GM18498 (cell line): ENCODE measurements around the gene LDLRAD3.

ENCODE experiments used
- ATAC-seq: cut with Tn5 transposase; IDR thresholded peaks from one replicate; pipeline ENCODE4 v1.9.1; 2021; ENCODE audit warnings: mild to moderate bottlenecking, moderate library complexity; ENCODE audit not compliant: unreplicated experiment

LDLRAD3 gene

DNA sequence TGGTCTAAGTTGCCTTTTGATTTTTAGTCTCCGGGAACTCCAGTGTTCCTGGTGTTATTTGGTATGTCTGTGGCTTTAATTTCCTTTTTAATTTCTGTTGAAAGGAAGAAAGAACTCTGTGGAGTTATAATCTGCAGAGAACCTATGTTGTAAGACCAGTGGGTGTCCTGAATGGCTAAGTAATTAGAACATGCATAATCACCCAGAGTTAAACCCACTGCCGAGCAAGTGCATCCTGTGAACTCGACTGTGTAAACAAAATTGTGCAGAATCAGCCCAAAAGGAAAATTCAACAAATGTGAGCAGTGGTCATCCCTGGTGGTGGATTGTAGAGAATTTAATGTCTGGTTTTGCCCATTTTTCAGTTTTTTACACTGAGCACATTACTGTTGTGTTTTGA is 182.8 kb downstream of the LDLRAD3 start:
- ATAC-seq = no peak

DNA sequence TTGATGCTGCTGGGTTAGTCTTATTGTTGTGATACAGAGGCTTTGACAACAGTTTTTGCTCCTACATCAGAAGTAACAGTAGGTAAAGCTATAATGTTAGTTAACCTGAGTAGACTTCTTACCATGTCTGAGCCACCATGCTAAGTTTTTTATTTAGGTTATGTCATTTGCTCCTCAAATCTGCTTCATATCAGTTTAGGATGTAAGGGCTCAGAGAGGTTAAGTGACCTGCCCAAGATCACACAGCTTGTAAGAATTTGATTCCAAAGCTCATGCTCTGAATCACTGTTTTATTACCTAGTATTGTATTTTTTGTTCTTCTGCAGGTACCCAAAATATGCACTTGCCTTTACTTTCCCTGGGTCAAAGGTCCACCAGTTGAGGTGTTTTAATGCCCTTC is 183.7 kb downstream of the LDLRAD3 start:
- ATAC-seq = no peak

DNA sequence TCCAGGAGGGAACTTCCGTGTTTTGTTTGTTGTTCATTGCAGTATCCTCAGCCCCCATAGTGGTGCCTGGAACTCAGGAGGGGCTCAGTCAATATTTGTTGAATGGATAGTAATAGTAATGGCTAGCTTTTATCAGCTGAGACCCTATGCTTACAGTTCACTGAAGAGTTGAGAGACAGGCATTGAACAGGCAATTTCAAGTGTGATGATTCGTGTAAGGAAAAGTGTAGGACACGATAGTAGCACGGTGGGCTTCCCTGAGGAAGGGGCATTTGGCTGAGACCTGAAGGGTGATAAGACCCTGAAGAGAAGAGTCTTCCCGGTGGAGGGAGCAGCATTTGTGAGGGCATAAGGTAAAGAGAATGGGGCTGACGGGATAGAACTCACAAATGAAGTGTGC is 186.1 kb downstream of the LDLRAD3 start:
- no peak for ATAC-seq

DNA sequence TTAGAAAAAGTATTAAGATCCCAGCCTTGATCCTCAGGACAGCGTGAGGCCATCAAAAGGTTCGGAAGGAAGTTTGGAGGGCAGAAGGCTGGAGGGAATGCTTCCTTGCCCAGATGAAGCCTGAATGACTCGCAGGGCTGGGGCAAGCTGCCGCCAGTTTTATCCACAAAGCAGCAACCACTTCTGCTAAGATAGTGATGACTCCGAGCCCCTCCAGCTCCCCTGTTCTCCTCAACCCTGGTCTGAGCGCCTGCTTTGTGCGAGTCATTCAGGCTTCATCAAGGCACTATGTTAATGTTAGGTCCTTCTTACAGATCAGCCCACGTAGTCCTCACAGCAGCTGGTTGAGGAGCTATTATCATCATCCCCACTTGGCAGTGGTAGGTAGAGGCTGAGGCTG is 186.5 kb downstream of the LDLRAD3 start:
- ATAC-seq = no peak

DNA sequence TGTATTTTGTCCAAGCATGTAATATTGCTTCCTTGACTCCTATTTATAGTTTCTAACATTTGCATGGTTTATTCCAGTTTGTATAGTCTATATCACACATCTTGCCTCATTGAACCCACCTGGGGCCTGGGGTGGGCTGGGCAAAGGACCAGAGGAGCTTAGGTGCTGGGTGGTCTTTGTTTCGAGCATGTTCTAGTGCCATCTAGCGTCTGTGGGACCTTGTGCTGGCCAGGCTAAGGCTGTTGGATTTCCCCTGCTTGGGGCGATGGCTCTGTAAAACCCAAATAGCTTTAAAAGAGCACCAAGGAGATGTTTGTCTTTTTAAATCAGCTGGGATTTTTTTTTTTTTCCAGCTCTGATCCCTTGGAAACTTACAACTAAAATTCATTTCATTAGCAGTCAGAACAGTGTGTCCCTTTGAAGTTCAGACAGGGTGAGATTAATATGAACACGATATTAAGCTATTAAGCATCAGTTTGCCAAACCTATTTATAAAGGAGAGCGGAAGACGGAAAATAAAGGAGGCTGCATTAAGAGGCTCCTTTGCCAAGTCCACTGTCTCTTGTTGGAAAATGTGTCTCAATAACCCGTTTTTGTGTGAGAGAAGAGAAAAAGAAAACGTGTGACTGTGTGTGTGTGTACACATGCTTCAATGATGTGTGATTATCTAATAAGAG is 188.0 kb downstream of the LDLRAD3 start:
- ATAC-seq = no peak

DNA sequence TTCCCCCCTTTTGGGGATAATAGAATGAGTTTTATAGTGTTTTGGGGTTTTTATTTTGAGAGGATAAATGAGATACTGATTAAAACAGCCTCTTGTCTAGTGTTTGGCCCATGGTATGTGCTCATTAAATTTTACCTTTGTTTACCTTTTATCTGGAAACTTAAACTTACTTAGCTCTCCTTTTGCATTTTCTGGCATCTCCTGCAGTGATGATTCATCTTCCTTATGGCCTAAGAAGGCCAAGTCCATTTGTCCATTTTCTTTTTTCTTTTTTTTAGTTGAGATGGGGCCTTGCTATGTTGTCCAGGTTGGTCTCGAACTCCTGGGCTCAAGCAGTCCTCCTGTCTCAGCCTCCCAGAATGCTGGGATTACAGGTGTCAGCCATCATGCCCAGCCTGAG is 189.1 kb downstream of the LDLRAD3 start:
- ATAC-seq = no peak

DNA sequence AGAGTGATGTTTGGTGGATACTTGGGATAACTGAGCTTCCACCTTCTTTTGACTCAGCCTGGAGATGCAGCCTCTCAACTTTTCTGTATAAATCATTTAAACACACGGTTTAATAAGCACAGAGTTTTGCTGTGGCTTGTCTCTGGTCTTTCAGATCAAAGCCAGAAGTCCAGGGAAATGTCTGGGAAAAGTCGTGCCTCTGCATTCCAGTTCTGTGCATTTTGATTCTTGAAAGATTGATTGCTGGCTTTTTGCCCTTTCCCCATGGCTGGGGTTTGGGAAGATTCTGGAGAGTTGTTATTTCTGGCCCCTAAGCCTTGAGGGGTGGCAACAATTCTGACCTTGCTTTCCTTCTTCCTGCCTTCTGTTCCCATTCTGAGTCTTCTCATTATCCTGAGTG is 191.2 kb downstream of the LDLRAD3 start:
- no peak for ATAC-seq

DNA sequence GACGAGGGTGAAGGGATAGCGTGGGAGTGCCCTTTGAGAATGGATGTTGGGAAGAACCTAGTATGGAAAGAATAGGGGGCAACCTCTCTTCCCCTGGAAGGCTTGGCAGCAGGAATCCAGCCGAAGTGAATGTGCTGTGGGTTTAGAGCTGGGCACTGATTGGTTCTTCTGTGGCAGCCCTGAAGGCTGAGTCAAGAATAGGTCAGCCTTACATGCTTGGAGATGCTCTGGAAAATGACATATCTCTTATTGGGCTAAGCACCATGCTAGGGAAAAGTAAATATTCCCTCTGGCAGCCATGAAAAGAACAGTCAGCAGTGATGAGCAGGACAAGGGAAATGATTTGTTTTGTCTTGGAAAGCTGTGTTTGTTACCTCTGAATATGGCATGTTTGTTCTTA is 195.9 kb downstream of the LDLRAD3 start:
- ATAC-seq = no peak

DNA sequence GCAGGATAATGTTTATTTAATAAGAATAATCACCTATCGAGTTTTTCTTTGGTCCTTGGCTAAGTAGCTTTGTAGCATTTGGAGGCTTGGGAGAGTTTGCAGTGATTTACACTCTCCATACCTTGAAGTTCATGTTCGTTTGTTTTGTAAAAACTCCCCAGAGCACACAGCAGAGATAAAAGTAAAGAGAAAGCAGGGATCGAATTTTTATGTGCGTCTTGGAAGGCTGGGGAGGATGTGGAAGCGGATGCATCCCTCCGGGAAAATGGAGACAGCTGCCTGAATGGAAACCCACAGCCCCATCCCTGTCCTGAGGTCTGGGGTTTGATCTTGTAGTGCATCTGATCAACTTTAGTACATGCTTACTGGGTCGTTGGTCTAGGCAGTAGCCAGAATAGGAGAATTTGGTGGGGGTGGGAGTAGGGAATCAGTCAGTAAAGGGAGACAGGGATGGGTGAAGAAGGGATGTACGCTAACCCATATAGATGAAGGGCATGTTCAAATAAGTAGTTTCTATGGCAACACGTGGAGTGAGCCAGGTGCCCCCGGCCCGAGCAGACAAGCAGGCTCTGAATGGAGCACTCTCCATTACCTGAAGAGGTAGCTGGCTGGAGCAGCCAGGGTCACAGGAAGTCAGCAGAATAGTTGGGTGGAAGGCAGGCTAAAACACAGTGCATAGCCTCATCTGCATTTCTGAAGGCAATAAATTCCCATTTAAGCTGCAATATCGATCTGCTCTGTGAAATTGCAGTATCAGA is 197.5 kb downstream of the LDLRAD3 start:
- ATAC-seq = no peak

DNA sequence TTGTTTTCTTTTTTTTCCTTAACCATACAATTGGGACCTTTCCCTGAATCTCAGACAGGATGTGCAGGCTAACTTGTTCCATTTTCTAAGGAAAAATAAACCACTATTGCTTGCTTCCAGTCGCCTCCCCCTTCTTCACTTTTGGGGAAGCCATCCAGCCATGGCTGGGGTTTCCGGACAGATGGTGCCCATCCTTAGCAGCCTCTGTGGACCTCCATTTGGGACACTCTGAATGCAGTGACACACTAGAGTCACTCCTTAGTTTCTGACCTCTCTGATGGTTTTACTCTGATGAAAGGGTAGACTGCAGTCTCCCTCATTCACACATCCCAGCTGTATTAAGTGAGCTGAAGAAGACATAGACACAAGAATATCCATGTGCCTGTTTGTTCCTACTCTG is 198.1 kb downstream of the LDLRAD3 start:
- no peak for ATAC-seq

DNA sequence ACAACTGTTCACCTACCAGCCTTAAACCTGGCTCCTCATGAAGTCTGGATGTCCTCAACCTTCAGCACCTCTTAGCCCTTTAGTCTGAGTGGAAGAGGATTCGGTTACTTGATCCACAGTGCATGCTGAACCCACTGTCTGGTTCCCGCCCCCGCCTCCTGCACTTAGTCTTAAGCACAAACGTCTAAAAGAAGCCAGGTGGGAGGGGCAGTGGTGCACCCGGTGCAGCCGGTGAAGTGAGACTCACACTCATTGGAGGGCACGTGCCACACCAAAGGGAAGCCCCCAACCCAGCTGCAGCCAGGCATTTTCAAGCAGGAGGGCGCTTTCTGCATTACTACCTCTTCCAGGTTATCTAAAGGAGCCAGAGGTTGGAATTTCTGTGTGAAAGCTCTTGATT is 198.6 kb downstream of the LDLRAD3 start:
- ATAC-seq = no peak

DNA sequence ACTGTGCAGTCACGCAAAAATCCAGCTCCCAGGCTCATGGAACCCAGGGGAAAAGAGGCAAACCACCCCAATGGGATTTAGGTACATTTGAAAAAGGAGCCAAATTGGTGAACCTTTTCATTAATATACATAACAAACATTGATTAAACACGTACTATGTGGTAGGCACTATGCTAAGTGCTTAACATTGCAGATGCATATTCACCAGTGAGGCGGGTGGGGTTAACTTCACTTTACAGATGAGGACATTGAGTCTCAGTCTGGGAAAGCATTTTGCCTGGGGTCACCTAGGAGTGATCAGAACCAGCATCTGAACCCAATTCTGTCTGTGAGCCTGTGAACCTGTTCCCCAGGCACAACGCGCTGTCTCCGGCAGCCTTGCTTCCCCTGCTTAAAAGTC is 199.0 kb downstream of the LDLRAD3 start:
- no peak for ATAC-seq

DNA sequence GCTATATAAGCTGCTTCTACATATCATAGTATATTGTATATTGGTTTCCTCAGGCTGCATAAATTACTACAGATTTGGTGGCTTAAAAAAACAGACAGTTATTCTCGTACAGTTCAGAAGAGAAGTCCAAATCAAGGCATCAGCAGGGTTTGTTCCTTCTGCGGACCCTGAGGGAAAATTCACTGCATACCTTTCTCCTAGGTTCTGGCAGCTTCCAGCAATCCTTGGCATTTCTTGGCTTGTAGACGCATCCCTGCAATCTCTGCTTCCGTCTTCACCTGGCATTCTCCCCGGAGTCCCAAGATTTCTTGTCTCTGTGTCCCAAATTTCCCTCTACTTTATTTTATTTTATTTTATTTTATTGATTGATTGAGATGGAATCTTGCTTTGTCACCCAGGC is 202.6 kb downstream of the LDLRAD3 start:
- ATAC-seq = no peak

DNA sequence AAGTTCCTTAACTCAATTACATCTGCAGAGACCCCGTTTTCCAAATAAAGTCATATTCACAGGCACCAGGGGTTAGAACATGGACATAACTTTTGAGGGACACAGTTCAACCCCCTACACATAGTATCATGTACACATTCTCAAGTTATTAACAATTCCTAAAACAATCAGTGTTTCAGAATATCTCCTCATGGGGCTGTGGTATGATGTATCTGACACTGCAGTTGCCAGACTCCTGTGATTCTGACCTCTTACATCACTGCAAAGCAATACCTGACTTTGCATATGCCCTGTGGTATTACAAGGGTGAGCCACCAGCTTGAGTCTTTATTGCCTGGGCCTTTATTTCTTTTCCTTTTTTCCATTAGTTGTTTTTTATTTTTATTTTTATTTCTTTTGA is 203.6 kb downstream of the LDLRAD3 start:
- no peak for ATAC-seq

DNA sequence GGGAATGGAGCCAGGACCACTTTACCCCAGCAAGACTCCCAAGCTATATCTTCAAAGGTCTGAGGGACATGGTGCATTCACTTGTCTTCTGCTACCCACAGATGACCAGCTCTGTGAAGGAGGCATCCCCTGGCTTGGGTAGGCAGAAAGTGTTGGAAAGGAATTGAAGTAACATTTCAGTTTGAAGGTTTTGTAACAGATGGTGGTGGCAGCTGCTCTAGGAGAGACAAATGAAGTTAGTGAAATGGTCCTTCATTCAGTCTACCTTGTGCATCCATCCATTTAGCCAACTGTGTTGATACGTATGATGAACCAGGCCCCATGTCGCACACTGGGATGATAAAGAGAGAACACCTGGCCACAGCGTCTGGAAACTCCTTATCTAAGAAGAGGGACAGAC is 204.8 kb downstream of the LDLRAD3 start:
- ATAC-seq = no peak

DNA sequence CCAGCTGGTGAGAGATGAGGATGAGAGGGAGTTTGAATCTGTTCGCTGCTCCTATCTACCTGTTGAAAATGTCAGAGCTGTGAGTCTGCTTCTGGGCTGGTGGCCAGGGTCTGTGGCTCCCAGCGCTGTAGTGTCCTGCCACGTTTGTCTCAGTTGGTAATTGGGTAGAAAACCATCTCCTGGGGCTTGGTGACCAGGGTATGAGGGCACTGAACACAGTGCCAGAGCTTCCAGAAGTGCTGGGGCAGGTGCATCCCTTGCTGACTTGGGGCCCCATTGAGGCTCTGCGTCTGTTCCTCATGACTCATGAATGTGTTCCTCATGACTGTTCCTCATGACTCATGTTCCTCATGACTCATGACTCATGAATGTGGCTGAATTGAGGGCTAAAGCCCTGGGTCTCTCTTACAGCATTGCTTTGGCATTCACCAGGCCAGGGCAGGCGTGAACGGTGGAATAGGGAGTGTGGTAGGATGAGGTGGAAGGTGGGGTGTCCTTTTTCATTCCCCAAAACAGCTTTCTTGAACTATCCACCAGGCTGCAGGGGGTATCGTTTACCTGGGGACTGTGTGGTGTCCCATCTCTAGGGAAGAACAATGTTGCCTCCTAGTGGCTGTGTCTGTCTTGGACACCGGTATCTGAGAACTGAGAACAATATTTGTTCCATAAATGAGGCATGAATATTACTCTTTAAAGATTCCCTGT is 205.8 kb downstream of the LDLRAD3 start:
- ATAC-seq = peak; percentile 82

DNA sequence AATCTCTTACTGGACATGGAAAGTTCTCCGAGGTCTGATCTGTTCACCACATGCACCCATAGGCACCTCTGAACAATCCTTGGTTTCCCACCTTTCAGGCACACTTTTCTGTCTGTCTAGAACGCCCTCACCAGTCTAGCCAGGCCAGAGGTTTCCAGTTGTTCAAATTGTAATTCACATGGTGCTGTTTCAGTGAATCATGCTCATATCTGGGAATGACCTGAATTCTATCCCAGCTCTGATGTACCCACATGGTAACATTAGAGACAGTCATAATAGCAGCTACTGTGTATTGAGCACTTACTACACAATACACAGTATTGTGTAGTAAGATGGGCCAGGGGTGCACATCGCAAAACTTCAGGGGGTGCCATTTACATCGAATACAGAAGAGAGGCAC is 207.1 kb downstream of the LDLRAD3 start:
- no peak for ATAC-seq

DNA sequence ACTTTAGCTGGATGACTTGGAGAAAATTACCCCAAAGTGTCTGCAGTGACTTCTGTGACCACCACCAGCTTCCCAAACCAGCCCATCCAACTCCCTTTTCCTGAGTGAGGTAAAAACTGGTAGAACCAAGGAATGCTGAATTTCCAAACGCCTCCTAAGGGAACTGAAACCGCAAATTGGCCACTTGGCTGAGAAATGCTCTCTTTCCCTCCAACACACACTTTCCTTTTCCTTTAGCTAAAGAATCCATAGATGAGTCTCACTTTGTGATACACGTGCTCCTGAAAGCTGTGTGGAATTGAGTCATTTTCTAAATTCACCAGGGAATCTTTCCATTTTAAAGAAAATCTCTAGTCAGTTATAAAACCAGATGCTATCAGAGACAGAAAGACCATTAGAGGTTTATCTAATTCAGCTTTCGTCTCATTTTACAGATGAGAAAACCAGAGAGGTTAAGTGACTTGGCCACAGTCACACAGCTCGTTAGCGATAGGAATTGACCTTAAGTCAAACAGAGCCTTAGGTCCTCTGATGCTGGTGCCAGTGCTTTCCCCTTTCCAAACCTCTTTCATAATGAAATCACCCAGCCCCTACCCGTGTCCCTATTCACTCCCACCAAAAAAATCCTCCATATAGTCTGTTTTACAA is 208.2 kb downstream of the LDLRAD3 start:
- no peak for ATAC-seq

DNA sequence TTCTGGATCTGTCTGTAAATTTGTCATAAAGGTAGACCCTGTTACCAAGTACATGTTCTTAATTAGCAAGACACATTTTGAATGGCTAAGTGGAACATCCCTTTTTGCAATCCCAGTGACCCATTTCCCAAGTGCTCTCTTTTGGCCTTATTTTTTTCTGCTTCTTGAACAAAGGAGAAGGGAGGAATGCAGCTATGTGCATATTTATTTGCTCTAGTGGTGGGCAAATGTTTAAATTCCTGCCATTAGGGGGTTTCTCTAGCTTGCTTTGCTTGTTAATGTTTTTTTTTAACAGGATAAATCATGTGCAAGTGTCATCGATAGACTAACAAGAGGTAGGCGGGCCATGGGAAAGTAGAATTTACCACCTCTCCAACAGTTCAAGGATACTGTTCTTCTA is 209.7 kb downstream of the LDLRAD3 start:
- no peak for ATAC-seq

DNA sequence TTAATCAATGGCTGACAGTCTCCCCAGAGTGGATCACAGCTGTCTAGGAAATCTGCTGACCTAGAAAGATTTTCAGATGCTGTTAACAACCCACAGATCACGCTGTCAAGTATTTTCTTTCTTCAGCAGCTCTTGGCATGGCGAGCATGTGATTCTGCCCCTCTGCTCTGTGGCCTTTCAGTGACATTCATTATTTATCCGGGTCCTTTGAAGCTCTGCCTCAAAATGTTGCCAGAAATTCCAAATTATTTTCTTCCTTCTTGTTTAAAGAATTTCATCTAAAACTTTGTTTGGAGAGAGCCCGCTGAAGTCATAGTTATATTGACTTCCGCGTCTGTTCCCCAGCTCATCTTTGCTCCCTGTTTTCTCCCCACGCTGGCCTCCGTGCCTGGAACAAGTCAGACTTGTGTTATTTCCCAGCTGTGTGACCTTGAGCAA is 211.3 kb downstream of the LDLRAD3 start:
- ATAC-seq = no peak

DNA sequence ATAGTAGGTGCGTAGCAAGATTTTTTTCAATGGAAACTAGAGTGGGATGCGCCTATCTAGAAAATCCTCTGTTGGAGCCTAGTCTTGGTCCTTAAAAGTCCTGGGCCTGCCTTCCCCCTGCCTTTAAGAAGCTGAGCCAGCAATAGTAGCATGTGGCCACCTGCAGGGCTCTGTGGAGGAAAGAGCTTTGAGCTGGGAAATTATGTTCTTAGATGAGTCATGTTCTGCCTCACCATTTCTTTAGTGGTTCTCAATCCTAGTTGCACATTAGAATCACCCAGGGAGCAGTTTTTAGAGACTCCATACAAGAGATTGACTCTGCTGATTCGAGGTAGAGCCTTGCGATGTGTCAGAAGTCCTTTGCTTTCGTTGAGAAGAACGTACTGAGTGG is 211.9 kb downstream of the LDLRAD3 start:
- ATAC-seq = no peak
